Measurements from ENCODE around the gene OASL. TPM values are rescaled to one million over a fixed set of nuclear protein-coding genes. Genes with fewer than 3 reads are reported as not detected.
"Not testable (repeated sequence)": the region's sequence is repeated elsewhere in the genome, so short reads cannot be mapped to it uniquely, and the experiment has no call there.

Gene OASL
- total RNA-seq, 4 donors from 2014 or later, result 0.26 to 0.75 (median 0.46) TPM

DNA sequence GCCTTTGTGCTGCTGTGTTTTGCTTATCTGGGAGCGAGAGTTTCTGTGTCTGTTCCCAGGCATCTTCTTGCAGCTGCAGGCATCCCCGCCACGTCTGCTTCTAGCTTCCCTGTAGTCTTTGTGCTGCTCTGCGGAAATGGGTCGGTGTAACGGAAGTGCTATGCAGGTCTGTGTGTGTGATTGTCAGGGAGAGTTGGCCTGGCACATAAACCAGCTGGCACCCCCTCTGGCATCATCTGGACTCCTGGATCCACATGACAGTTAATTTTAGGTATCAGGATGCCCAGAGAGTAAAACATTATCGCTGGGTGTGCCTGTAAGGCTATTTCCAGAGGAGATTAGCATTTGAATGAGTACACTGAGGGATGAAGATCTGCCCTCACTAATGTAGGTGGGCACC, 9.4 kb upstream of the OASL start:
- no peak overlapping the region for H3K27ac ChIP-seq (replicated peaks in 1 of 4)
- no peak for DNase-seq (ENCODE audit: extremely low spot score)
- intact Hi-C loops (cut with DNase I), result no loop called here
- H3K4me3 ChIP-seq, result no peak overlapping the region
- H3K9me3 ChIP-seq, result no peaks in the 10 kb centered on the region
- no peaks in the 10 kb centered on the region for H3K4me1 ChIP-seq
- H3K27me3 ChIP-seq, result peaks cover 0 to 15% (median 0%) of the 10 kb centered on the region in 4 donors
- TF ChIP-seq POLR2A (IDR thresholded peaks at IDR 0.05; ENCODE audit: low read depth), result no peak
- TF ChIP-seq, protein P1, sequence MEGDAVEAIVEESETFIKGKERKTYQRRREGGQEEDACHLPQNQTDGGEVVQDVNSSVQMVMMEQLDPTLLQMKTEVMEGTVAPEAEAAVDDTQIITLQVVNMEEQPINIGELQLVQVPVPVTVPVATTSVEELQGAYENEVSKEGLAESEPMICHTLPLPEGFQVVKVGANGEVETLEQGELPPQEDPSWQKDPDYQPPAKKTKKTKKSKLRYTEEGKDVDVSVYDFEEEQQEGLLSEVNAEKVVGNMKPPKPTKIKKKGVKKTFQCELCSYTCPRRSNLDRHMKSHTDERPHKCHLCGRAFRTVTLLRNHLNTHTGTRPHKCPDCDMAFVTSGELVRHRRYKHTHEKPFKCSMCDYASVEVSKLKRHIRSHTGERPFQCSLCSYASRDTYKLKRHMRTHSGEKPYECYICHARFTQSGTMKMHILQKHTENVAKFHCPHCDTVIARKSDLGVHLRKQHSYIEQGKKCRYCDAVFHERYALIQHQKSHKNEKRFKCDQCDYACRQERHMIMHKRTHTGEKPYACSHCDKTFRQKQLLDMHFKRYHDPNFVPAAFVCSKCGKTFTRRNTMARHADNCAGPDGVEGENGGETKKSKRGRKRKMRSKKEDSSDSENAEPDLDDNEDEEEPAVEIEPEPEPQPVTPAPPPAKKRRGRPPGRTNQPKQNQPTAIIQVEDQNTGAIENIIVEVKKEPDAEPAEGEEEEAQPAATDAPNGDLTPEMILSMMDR (IDR thresholded peaks at IDR 0.05), result no peak
- WGBS, result 72% methylated on average over 7 of the region's 7 CpGs
- H3K36me3 ChIP-seq, result no peaks in the 10 kb centered on the region

- intact Hi-C loops (cut with DNase I); H3K4me3 ChIP-seq; H3K4me1 ChIP-seq; H3K36me3 ChIP-seq; DNase-seq (ENCODE audit: extremely low spot score); H3K9me3 ChIP-seq; H3K27ac ChIP-seq (replicated peaks in 1 of 4): not testable (repeated sequence)
- WGBS, result 90% methylated on average over 12 of the region's 12 CpGs
- peaks cover 0 to 20% (median 0%) of the 10 kb centered on the region in 4 donors for H3K27me3 ChIP-seq
Observed at GRCh38 chr12:121047400-121047799, 8.4 kb upstream of the OASL start.

GRCh38 chr12:121043067-121043466, 4.0 kb upstream of the OASL start:
- Histone ChIP-seq H3K4me1 (no peaks in the 10 kb centered on the region), H3K27me3 (peaks cover 0 to 24% (median 0%) of the 10 kb centered on the region in 4 donors), H3K9me3 (no peaks in the 10 kb centered on the region), H3K4me3 (no peak overlapping the region), H3K27ac (replicated peaks in 1 of 4) (no peak overlapping the region), H3K36me3 (no peaks in the 10 kb centered on the region)
- intact Hi-C loops (cut with DNase I), result no loop called here
- 76% methylated on average over 4 of the region's 4 CpGs for WGBS
- no peak for TF ChIP-seq POLR2AphosphoS5 (IDR thresholded peaks at IDR 0.05)
- TF ChIP-seq POLR2A (IDR thresholded peaks at IDR 0.05; ENCODE audit: low read depth), result no peak
- TF ChIP-seq EP300 (IDR thresholded peaks at IDR 0.05), result no peak
- TF ChIP-seq, protein P1 (IDR thresholded peaks at IDR 0.05), result no peak
- DNase-seq (ENCODE audit: extremely low spot score), result no peak

GRCh38 chr12:121036810-121037326, 2.2 kb downstream of the OASL start:
- H3K4me3 ChIP-seq, result no peak overlapping the region
- H3K9me3 ChIP-seq, result no peaks in the 10 kb centered on the region
- H3K36me3 ChIP-seq, result no peaks in the 10 kb centered on the region
- 76% methylated on average over 6 of the region's 6 CpGs for WGBS
- DNase-seq (ENCODE audit: extremely low spot score), result no peak
- H3K4me1 ChIP-seq, result peaks cover 0 to 4% (median 0%) of the 10 kb centered on the region in 4 donors
- peaks cover 0 to 31% (median 0%) of the 10 kb centered on the region in 4 donors for H3K27me3 ChIP-seq
- intact Hi-C loops (cut with DNase I), result no loop called here
- no peak for TF ChIP-seq POLR2A (IDR thresholded peaks at IDR 0.05; ENCODE audit: low read depth)
- no peak for TF ChIP-seq EP300 (IDR thresholded peaks at IDR 0.05)
- no peak overlapping the region for H3K27ac ChIP-seq (replicated peaks in 1 of 4)

- Histone ChIP-seq H3K4me3 (no peak overlapping the region), H3K27me3 (peaks cover 0 to 28% (median 0%) of the 10 kb centered on the region in 4 donors), H3K9me3 (no peaks in the 10 kb centered on the region), H3K36me3 (peaks cover 0 to 5% (median 0%) of the 10 kb centered on the region in 4 donors), H3K4me1 (peaks cover 0 to 4% (median 0%) of the 10 kb centered on the region in 4 donors), H3K27ac (replicated peaks in 1 of 4) (no peak overlapping the region)
- no peak for TF ChIP-seq EP300 (IDR thresholded peaks at IDR 0.05)
- TF ChIP-seq, protein P1 (IDR thresholded peaks at IDR 0.05), result no peak
- no peak for TF ChIP-seq POLR2A (IDR thresholded peaks at IDR 0.05; ENCODE audit: low read depth)
- no peak for TF ChIP-seq POLR2AphosphoS5 (IDR thresholded peaks at IDR 0.05)
- intact Hi-C loops (cut with DNase I), result no loop called here
- no peak for DNase-seq (ENCODE audit: extremely low spot score)
- 76% methylated on average over 9 of the region's 9 CpGs for WGBS
Observed at GRCh38 chr12:121034616-121035305, 4.3 kb downstream of the OASL start.
